ENCODE results near the gene HPCAL1.

DNA sequence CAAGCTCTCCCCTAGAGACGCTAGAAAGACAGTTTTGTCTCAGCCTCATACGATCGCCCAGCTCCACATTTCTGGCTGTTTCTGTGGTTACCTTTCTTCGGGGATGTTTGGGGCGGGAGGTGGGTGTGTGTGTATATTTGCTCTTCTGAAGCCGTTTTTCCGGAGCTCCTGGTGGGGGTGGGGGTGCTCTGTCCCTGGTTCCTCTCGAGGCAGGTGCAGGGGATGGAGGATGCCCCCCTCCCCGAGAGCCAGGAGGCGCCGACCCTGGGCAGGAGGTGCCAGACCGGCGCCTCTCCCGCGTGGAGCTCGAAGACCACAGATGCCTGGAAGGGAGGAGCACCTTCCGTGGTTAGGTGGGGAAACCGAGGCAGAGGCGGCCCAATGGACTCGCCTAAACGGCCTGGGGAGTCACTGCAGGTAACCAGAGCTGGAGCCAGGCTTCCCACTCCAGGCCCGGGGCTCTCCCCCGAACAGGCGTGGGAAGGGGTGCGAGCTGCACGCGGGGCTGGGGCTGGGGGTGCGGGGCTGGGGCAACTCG, 694 bp upstream of the HPCAL1 start:
- TF ChIP-seq POLR2A (IDR thresholded peaks at IDR 0.05; ENCODE audit: low read depth, low read length) (no peak), POU2F2 (IDR thresholded peaks at IDR 0.05; ENCODE audit: low read depth, low read length) (no peak), TAF1 (IDR thresholded peaks at IDR 0.05; ENCODE audit: low read depth, low read length) (no peak), POLR2AphosphoS5 (IDR thresholded peaks at IDR 0.05; ENCODE audit: low read depth, low read length) (no peak), PAX5 (IDR thresholded peaks at IDR 0.05; ENCODE audit: insufficient read depth, low read length, severe bottlenecking) (no peak)

Data from GM12891 (cell line).